NCI-H226 (cell line): Measurements from ENCODE around the gene SLC38A10.

Experiments used
- DNase-seq: peaks from one replicate; pipeline ENCODE4 v3.0.0-alpha.2; 2015

SLC38A10 gene

DNA sequence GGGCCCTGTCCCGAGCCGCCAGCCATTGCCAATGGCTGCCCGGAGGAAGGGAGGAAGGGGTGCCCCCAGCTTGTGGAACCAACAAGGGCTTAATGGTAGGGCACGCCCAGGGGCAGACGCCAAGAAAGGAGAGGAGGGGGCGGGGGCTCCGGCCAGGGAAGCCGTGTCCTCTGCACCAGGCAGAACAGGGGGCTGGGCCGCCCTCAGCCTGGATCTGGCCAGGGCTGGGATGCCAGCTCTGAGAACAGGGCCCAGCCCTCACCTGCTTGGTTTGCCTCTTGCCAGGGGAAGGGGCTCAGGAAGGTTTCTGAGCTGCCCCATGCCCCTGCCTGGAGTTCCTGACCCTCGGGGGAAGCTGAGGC is 35.8 kb upstream of the SLC38A10 start:
- no peak for DNase-seq

DNA sequence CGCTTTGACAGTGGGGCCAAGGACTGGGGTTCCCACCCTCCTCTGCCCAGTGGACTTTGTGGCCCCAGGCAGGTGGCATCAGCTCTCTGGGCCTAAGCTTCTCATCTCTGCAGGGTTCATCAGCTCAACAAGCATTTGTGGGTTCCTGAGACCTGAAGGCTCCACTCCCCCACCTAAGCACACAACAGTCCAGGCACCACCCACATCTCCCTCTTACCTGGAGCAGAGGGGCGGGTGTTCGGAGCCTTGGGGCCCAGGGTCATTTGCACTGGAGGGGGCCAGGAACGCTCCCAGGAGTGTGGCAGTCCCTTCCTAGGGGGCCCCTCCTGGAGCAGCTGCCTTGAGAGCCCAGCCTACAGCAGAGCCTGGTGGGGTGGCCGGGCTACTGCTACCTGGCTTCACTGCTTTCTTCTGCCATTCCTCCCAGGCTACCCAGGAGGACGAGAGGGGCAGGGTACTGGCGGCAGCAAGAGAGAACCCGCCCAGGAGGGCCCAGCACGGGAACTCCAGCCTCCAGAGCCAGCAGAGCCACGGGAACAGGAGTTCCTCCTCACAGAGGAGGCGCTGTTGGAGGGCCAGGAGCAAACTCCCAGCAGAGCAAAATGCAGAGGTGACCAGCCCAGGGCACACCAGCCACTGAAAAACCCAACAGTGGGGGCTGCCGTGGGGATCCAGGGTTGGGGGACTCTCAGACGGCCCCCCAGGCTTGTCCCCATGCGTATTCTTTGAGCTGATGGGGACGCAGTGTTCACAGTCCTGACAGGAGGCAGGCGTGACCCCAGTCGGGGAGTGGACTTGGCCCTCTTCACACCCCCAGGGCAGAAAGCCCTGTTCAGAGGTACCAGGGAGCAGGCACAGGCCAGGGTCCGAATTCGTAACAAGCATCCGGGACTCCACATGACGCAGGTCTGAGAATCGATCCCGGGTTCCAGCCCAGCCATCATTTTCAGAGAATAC is 35.1 kb upstream of the SLC38A10 start:
- no peak for DNase-seq

DNA sequence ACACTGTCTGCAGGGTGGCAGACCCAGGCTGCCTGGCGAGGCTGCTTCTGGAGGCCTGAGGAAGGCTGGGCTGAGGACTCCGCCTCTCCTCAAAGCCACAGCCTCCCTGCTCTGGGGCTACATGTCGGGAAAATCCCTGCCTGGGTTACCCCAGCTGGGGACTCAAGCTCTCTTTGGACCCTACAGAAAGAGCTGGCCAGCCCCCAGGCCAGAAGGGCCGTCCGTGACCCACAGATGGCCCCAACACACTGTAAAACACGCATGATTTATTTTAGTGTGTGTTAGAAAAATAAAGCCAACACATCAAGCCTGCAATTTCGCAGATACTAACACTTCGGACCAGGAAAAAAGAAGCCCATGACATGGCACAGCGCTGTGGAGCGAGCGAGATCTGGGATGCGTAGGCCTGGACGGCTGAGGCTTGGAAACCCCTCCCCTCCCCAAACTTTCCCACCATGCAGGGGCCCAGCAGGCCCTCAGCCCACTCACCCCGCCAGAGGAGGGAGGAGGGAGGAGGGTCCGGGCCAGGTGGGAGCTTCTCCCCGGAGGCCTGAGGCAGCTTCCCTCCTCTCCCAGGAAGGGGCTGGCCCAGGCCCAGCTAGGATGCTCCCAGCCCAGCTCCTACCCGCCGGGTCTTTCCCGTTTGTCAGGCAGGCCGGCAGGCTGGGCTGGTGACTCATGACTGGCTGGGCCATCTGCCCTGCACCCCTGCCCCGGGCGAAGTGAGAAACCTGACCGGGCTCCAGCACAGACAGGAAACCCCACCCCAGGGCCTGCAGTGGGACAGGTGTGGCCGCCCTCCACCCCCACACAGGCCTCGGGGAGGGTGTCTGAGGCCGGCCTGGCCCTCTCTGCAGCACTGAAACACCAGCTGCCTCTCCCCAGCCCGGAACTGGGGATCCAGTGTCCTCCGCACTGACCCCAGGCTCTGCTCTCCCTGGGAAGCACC is 34.1 kb upstream of the SLC38A10 start:
- peak; percentile 98 for DNase-seq

DNA sequence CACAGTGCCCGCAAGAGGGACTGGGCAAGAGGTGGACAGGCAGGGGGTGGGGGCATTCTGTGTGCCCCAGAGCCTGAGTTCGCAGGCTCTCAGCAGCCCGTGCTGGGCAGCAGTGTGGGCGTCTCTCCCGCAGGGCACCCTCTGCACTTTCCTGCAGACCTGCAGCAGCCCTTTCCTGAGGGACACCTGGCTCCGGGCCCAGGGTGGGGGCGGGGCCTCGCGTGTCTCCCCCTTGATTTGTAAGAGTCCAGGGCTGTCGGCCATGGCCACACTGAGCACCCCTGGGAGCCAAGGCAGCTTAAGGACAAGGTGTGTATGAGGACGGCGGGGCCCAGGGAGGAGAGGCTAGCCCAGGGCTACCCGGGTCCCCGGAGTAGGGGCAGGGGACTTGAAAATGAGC is 33.4 kb upstream of the SLC38A10 start:
- DNase-seq, result no peak

DNA sequence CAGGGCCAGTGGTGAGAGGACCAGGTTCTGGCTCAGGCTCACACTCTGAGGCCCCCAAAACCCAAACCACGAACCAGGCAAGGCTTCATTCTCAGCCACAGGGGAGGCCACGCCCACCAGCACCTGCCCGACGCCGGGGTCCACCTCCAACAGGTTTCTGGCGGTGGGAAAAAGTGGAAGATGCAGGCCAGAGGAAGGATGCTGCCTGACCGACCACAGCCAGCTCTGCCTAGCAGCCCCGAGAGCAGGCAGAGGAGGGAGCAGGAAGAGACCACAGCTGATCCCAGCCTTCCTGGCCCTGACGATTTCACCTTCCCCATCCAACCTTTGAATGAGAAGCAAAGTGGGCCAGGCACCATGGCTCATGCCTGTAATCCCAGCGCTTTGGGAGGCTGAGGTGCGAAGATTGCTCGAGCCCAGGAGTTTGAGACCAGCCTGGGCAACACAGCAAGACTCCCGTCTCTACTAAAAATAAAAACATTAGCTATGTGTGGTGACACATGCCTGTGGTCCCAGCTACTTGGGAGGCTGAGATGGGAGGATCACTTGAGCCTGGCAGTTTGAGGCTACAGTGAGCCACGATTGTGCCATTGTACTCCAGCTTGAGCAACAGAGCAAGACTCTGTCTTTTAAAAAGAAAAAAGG is 30.7 kb upstream of the SLC38A10 start:
- DNase-seq, result no peak

DNA sequence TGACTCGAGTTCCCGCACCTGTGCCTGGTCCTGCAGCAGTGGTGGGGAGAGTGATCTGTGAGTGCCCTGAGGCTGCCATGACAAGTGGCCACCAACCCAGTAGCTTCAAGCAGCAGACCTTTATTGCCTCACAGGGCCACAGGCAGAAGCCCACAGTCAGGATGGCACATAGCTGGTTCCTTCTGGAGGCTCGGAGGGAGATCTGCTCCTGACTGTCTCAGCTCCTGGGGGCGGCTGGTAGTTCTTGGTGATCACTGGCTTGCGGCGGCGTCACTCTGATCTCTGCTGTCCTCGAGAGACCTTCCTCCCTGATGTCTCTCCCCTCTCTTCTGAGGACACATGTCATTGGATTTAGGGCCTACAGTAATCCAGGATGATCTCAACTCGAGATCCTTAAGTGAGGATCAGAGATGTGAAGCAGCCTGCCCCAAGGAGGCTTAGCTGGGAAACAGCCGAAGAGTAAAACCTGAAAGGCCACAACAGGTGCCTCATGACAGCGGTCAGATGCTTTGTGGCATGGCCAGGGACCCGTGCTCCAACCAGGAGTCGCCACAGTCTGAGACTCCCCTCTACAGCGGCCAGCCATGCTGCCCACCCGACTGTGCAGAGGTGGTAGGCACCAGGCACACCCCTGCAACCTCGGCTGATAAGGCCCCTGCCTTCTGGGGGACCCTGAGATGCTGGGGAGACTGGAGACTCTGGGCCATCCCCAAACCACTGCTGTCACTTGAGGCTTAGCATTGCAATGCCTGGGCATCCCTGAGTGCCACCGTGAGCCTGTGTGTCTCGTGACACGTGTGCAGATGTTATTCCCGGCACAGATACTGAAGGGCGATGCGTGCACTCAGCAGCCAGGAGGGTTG is 30.0 kb upstream of the SLC38A10 start:
- DNase-seq, result no peak

DNA sequence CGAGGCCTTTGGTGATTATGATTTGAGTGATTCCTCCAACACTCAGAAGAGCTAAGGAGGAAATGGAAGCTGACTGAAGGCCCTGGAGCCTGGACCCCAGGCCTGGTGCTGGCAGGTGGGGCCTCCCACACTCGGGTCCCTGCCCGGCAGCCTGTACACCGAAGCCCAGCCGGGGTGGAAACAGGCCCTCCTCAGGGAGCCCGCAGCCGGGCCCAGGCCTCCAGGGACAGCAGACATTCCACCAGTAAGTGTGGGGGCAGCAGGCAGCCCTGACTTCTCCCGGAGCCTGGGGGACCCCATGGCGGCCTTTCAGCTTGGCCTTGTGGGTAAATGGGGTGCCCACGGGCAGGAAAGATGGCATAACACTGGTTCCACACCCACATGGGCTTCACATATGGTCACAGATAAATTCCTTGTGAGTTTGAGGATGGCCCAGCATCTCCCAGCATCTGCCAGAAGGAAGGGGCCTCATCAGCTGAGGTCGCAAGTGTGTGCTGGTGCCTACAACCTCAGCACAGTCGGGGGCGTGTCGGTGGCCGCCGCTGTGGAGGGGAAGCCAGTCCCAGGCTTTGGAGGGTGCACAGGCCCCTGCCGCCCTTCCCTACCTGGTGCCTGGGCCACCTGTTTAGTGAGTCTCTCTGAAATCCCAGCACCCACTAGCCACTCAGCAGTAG is 29.2 kb upstream of the SLC38A10 start:
- DNase-seq, result no peak

DNA sequence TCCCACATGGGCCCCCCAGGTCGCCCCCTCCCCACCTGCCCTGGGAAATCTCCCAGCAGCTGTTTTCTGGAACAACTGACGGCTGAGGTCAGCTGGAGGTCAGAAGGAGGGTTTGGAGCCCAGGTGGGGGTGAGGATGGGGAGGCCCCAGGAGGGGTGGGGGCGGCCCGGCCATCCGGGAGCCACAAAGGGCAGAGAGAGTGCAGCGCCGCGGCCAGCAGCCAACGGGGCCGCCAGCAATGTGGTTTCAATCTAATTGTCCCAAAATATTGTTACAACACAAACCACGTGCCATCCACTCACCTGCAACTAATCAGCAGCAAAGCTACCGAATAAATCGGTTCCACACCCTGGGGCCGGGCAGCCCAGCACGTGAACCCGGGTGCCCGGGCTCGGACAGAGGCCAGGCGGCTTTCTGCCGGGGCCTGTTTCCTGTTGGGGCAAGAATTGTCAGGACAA is 28.3 kb upstream of the SLC38A10 start:
- no peak for DNase-seq

DNA sequence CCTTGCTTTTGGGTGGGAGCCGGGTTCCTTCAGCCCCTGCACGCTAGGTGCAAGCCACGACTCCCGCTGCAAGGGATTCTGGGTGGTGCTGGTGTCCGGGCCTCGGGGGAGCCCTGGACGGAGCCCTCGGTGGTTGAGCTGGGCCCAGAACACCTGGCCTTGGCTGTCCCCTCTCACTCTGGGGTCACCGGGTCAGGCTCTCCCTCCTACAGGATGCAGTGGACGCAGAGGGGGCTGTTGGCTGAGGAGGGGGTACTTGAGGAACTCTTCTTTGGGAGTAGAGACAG is 27.9 kb upstream of the SLC38A10 start:
- DNase-seq, result no peak

DNA sequence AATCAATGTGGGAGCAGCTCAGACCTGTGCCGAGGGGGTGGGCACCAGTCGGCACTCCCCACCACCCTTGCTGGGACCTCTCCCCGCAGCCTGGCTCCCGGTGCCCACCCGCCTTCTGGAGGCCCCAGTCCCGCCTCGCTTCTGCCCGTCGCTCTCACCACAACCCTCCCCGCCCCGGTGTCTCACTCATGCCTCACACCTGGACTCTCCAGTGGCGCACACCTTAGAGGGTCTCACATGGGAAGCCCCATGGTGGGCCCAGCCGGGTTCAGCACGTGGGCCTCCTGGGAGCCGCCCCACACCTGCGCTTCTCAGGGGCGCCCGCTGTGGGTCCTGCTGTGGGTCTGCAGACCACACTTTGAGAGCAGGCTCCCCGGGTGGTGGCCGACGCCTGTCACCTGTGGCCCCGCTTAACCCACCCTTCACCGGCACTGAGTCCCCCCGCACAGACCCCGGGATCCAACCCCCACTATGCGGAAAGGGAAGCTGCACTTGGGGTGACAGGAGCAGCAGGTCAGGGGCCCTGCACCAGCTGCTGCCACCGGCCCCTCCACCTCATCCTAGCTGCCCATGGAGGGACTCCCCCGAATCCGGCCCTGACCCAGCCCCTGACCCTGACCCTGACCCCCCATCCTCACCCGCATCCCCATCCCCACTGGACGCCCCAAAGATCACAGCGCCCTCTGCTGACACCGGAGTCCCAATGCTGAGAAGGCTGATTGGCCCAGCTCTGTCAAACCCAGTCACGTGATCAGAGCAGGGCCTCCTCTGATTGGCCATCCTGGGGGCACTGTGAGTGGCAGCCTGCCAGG is 27.4 kb upstream of the SLC38A10 start:
- DNase-seq, result no peak

DNA sequence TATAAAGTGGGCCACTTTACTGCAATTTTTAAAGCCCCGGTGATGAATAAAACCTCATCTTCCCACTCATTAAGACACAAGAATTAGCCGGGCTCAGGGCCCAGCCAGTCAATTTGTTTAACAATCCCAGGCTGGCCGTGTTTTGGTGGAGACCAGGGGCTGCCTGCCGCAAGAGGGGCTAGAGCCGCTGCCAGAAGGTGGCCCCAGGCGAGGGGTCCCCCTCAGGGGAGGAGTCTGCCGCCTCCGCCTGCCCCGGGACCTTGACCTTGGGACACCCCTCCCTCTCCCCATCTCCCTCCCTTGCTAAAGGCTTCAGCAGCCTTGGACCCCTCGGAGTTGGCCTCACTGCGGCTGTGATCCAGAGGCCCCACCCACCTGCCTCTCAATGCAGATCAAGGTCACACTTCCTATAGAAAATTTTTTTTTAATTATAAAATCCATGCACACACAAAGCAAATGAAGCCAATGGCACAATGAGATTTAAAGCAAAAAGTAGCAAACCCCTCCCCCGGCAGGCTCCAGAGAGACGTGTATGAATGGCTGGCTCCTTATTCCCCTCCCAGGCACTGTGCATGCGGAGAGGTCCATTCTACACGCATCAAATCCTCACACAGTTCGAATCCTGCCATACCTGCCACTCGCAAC is 23.0 kb upstream of the SLC38A10 start:
- DNase-seq, result no peak

DNA sequence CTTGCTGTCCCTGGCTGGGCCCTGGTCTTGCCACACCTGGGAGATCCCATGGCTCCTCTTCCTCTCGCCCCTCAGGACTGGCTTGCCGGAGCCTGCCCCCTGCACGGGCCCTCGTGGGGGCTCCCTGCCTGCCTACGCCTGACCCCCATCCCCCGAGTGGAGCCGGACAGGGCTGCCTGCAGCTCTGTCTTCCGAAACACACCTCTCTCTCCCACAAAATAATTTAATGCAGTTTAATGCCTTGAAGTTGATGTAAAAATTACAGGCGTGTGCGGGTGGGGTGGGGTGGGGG is 22.4 kb upstream of the SLC38A10 start:
- no peak for DNase-seq

DNA sequence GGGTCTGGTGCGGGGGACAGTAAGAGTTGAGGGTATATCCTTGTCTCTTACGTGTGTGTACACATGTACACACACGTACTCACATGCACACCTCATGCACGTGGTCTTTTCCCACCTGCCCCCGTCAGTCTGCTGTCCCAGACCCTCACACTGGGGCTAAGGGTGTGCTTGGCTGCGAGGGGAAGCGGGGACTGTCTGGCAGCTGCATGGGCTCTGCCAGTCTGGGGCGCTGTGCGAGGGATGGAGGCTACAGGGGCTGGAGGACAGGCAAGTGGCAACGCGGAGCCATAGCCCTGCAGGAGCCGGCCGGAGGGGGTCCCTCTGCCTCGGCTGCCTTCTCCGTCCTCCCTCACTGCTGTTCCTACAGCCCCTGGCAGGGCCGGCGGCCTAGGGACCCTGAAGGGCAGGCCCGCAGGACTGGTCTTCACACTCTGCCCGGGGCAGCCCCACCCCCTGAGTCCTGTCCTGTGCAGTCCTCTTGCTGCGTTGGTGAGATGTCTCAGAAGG is 20.8 kb upstream of the SLC38A10 start:
- no peak for DNase-seq

DNA sequence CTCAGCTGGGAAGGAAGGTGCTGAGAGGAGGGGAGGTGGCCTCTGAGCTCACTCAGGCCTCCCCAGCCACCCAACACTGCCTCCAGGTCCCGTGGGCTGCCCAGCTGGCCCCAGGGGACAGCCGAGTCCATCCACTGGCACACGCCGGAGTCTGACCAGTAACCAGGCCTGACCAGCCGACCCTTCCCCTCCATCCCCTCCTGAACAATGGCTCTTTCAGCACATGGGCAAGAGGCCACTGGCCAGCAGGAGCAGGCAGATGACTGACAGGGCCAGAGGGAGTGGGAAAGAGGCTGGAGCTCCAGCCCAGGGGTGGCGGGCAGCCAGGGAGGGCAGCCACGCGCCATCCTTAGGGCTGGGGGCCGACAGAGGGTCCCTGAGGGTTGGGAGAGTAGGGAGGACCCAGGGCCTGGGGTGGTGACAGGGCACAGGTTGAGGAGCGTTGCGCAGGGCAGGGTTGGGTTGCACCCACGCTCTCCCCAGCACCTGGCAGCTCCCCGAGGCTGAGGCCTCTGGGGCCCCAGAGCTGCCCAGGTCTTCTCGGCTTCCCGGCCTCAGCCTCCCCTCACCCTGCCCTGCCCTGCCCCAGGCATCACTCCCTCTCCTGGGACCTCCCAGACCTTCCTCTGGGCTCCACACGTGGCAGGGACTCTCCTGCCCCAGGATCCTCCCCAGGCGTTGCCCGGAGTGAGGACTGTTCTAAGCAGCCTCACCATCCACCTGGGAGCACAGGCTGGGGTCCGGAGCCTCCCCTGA is 20.2 kb upstream of the SLC38A10 start:
- DNase-seq, result no peak

DNA sequence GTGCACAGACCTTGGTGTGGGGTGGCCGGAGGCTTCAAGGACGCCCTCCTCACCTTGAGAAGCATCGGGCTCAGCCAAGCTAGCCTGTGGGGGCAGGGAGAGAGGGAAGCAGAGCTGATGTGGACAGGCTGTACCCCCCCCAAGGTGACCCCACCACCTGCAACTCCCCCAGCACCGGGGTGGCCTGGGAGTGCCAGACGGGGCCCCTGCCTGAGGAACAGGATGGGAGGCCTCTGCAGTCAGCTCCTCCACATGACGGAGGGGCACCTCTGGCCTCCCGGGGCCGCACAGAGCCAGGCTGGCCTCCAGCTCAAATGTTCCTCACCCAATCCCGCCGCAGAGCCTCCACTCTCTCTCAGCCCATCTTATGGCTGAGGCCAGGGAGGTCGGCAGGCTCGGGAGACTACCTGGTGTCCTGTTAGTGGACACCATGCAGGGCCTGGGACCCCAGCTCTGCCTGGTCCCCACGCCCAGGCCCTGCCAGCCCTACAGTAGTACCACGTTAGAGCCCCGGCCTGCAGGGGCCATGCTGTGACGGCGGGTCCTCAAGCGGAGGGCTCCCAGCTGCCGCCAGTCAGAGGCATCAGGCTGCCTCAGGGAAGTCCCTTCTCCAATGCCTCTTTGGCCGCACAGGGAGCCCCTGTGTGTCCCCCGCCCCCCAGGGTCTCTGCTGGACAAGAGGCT is 19.4 kb upstream of the SLC38A10 start:
- no peak for DNase-seq

DNA sequence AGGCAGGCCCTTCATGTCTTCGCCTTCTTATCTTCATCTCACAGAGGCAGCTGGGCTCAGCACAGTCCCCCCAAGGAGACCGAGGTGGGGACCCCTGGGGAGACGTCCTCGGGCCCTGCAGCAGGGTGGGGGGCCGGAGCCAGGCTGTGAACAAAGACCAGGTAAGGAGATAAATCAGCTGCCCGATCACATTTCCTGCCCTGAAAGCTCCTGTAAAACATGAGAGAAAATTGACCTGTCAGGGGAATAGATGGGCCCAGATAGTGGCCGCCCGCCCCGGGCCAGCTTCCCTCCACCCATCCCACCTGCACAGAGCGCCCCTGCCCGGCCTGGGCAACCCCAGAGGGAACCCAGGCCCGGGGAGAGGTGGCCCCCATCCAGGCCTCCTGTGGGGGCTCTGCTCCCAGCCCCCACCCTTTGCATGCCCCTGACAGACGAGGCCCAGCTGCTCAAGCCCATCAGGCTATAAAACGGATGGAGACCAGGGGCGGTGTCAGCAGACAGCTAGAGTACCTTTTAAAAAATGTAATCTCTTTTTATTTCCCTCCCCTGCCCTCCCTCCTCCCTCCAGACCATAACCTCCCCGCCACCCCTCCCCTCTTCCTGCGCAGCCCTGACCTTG is 18.8 kb upstream of the SLC38A10 start:
- DNase-seq, result no peak

DNA sequence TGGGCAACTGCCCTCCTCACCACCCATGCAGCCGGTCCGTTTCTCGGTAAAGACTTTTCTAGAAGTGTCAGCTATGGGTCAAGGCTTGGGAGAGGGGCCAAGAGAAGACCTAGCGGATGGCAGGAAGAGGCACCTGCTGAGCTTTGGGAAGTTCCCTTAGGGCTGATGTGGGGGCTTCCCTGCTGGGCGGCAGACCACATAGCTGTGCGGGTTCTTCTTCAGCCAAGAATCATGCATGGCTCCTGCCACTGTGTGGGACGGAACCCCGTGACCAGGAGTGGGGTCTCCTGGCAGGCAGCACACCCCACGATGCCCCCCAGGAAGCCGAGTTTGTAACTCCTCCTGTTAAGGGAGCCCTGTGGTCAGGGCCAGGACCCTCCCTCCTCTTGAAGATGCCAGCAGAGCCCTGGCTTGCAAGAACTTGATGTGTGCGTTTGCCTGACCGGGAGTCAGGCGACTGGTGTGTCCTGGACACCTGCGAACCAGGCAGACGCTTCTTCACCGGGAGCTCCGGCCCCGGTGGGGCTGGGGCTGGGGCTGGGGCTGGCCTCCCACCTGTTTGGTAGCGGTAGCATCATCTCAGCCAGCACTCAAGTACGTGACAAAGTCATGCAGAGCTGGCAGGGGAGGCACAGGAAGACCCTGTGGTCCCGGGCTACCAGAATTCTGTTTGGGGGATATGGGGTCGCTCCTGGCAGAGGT is 17.7 kb upstream of the SLC38A10 start:
- no peak for DNase-seq

DNA sequence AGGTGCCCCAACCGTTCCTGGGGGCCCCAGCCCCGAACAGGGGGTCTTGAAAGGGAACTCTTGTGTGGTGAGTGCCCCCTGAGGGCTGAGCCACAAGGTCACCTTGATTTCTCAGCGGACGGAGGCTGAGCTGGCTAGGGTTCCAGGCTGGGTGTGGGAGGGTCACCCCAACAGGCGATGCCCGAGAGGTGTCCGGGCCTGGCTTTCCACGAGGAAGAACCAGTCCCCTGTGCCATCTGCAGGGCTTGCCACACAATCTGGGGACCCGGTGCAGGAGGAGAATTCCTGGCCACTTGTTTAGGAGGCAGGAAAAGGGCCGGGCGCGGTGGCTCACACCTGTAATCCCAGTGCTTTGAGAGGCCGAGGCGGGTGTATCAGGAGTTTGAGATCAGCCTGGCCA is 16.8 kb upstream of the SLC38A10 start:
- DNase-seq, result no peak
